Activated naive CD8-positive, alpha-beta T cell treated with anti-CD3 and anti-CD28 coated beads, Interleukin-2, amount 50 U/mL, for 16 hours (primary cell): Measurements from ENCODE around the gene LSAMP.
"Not testable (repeated sequence)": the region's sequence is repeated elsewhere in the genome, so short reads cannot be mapped to it uniquely, and the experiment has no call there.

Source experiments
- DNase-seq: peaks from one replicate; pipeline ENCODE4 v3.0.0-alpha.2; 2020; ENCODE audit warnings: low read depth, low spot score

LSAMP gene

DNA sequence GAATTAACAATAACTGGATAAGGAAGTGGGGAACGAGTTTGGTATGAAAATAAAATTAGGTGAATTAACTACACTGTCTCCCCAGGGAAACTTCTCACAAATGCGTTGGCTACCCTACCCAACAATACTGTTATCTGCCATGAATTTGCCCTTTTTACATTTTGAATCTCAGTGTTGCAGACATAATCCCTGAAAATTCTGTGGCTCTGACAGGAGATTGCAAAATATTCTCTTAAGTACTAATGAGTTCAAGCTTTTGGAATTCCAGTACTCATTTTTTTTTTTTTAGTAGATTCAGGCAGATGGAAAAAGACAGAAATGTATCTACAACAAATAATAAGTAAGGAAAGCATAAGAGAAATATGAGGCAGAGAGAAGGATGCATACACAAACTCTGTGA lies 332.6 kb downstream of the LSAMP start:
- no peak for DNase-seq

GRCh38 chr3:116111765-116112164 lies 333.5 kb downstream of the LSAMP start:
- DNase-seq, result no peak

GRCh38 chr3:116103868-116104530 lies 341.3 kb downstream of the LSAMP start:
- no peak for DNase-seq

DNA sequence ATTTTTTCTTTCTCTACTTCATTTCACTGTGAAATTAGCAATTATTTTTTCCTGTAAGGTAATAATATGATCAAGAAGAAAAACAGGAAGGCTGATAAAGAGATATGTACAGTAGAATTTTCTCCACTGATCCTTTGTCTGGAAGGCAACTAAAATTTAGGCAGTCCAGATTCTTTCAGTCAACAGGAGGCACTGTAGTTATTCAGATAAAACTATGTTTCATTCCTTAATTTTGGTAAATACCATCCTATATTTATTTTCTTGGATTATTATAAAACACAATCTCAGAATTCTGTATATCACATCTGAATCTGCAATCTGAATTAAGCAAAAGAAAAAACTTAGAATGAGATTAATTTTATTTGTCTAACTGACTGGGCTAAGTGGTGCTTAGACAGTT lies 343.2 kb downstream of the LSAMP start:
- DNase-seq, result no peak

- DNase-seq, result no peak
These were observed 348.1 kb downstream of the LSAMP start for GRCh38 chr3:116097226-116097625.

DNA sequence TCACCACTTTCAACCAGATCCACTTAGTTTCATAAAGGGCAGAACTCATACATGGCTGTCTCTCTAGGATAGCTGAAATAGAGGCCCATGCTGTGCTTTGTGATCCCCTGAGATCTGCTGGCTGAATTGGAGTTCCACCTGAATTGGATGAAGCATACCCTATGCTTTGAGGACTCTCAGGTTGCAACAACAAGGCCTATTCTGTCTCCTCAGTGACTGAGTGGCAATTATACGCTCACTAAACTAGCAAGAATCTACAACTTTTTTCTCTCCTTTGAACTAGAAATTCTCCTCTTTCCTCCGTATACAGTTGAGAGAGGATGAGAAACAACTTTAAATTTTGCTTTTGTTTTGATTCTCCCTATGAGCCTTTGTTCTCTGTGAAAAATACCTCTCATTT lies 348.7 kb downstream of the LSAMP start:
- no peak for DNase-seq

- DNase-seq, result no peak
These were observed 351.9 kb downstream of the LSAMP start for GRCh38 chr3:116093374-116093773.

DNA sequence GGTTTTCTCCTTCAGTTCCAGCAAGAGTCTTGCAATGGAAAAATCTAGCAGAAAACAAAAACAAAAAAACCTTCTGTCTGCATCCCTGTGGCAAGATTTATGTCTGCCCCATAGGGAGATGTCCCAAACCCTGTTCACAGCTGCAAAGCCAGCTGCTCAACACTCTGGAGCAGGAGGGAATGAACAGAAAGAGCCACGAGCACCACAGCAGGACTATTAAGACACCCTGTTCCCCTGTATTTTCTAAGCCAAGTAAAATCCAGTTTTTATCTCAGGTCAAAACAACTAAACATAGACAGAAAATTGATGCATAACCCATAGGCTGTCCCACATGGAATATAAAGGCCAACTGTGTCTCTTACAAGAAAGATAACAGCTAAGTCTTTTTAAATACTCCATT lies 357.9 kb downstream of the LSAMP start:
- no peak for DNase-seq

DNA sequence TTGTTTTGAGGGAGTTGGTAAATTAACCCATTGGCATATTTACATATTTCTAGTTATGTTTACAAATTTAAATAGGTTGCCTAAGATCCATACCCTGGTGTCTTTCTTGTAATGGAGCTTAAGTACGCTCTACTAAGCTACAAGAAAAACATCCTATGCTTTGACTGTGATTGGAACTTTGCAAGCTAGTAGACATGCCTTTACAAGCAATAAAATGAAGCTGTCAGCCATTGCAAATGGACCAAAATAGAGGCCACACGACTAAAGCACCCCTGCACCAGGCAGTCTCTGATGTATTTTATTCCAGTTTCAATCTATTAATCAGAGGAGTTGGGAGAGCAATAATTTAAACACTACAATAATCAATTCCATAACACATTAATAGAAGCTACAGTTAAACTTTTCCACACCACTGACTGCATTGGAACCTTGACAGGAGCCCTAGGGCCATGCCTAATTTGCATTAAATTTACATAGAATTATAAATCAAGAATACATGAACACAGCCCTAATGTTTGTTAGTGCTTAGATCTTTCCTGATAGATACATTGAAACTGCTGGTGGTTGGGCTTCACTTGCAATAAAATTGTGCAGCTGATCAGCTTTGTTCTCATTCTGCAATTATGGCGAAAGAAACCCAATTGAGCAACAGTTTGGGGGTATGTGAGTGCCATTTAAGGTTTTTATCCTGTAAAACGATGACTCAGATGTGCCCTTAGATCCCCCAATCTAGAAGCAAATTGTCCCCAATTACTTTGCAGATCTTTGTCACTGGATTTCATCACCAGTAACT lies 360.1 kb downstream of the LSAMP start:
- no peak for DNase-seq

DNA sequence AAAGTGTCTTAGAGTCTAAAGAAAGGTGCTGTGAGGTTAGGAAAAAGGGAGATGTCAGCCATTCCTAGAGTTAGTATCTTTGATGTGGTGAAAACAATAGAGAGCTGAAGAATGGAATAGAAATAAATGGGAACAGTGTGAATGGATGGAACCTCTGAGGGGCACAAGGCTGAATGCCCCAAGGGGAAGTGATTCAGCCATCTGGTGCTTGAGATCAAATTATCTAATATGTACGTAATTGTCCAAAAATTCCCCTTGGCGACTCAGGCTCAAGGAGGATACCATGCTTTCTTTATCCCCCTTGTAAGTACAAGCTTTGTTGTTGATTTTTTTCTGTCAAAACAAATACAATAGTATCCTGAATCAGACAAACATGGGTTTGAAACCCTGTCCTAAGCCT lies 361.6 kb downstream of the LSAMP start:
- DNase-seq, result no peak

DNA sequence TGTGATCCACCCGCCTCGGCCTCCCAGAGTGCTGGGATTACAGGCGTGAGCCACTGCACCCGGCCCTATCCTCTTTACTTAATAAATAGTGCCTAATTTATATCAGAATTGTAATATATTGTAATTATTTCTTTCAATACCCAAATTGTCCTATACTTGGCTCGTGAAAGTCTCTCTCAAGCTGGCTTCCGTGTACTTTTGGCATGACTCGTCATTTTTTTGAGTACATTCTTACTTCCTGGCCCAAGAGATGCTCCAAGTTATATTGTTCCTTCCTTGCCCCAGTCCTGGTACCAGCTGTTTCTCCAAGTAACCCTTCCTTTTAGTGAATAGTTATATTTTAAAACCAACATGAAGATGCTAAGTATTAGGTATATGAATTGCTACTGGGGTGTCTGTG lies 366.7 kb downstream of the LSAMP start:
- DNase-seq, result no peak

- no peak for DNase-seq
These were observed 367.7 kb downstream of the LSAMP start for GRCh38 chr3:116077557-116077956.

- DNase-seq, result no peak
These were observed 368.2 kb downstream of the LSAMP start for GRCh38 chr3:116077059-116077458.

DNA sequence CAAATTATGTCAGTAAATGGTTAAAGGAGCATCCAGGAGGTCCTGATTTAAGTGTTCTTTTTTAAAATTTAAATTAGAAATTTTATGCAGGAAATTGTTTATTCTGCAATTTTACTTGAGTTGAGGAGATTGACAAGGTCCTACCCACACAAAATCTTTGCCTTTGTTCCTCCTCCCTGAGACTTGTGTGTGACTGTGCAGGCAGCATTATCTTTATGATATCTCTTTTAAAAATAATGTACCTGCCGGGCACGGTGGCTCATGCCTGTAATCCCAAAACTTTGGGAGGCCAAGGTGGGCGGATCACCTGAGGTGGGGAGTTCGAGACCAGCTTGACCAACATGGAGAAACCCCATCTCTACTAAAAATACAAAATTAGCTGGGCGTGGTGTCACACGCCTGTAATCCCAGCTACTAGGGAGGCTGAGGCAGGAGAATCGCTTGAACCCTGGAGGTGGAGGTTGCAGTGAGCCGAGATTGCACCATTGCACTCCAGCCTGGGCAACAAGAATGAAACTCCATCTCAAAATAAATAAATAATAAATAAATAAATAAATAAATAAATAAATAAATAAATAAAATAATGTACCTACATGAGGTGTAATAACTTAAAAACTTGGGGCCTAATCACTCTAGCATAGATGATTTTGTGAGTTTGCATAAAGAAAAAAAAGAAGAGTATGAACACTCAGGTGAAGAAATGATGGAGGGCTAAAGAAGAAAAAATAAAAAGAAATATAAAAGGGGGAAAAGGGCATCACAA lies 374.6 kb downstream of the LSAMP start:
- DNase-seq, result not testable (repeated sequence)

GRCh38 chr3:116070061-116070460 lies 375.2 kb downstream of the LSAMP start:
- DNase-seq, result no peak

- DNase-seq, result no peak
These were observed 376.3 kb downstream of the LSAMP start for GRCh38 chr3:116069024-116069423.

DNA sequence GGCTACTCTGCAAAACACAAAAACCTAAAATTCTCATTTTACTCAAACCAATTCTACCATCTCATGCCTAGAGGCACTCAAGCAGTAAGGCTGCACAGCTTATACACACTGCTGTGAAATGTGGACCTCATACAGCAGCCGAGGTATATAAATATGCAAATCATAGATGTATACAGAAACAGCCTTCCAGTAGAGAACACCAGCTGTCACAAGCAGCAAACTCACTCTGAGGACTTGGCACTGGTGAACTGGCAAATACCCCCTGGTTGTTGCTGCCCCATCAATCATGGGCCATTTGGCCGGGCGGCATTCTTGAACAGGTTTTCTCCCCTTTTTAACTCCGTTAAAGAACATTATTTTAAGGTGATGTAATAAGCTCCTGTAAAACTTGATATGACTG lies 378.0 kb downstream of the LSAMP start:
- no peak for DNase-seq

- DNase-seq, result no peak
These were observed 379.8 kb downstream of the LSAMP start for GRCh38 chr3:116065501-116065900.

DNA sequence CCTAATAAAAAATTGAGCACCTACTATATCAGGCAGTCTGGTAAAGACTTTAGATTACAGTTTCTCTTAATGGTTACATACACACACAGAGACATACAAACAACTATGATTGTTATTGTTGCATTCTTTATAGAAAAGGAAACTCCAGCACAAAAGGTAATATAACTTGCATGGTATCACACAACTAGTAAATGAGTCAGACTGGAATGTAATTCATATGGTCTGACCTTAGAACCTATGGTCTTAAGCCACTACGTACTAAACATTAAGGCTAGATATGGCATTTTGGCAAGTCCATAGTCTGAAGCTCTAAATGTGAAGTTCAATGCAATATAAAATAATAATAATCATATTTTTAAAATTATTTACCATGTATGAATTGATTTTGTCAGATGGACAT lies 380.6 kb downstream of the LSAMP start:
- DNase-seq, result no peak

GRCh38 chr3:116059421-116060096 lies 385.7 kb downstream of the LSAMP start:
- DNase-seq, result no peak

DNA sequence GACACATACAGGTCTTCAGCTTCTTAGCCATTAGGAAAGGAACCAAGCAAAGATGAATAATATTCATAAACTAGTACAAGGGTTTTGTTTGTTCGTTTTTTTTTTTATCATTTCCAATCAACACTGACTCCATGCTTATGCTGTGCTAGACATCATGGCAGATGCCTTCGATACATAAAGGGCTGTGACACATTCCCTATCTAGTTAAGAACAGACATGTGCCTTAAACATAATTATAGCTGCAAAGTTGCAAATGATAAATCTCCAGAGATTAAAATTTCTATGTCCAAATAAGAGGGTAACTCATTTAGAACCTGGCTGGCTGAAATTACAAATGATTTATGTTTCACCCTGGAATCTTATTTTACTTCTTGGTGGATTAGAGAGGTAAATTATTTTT lies 386.4 kb downstream of the LSAMP start:
- no peak for DNase-seq

- no peak for DNase-seq
These were observed 387.8 kb downstream of the LSAMP start for GRCh38 chr3:116057400-116058006.
